Panc1 (cell line): ENCODE measurements around the gene SMARCE1. TPM values are rescaled to one million over a fixed set of nuclear protein-coding genes. Genes with fewer than 3 reads are reported as not detected.
A peak's percentile ranks its signal among the peaks of the same experiment; 100 is the strongest.

Source experiments
- ATAC-seq: fragments of 200-7000 bp; cut with Tn5 transposase; 2 replicates; pipeline ENCODE4 v1.9.1; 2020; ENCODE audit warnings: mild to moderate bottlenecking, moderate library complexity
- Bru-seq: library from RNA; stranded (reverse); fragments of 400-500 nt; gene quantifications from one replicate; lab custom pipeline; 2021; lab: Mats Ljungman, UMichigan
- BruChase-seq, 2 experiments: library from RNA; stranded (reverse); fragments of 400-500 nt; gene quantifications; one replicate each; lab custom pipeline; 2021; lab: Mats Ljungman, UMichigan
- BruUV-seq: library from RNA; stranded (reverse); fragments of 400-500 nt; replicated peaks from 2 replicates; lab custom pipeline; 2021; lab: Mats Ljungman, UMichigan
- CTCF ChIA-PET: fragments of 300-600 bp; sonication (Branson Sonifier 250); formaldehyde crosslinking; loops from one replicate; lab custom pipeline; 2022; ENCODE audit warnings: antibody characterized with exemption; lab: Charles Lee
- POLR2A ChIA-PET: fragments of 300-600 bp; sonication (Branson Sonifier 250); formaldehyde crosslinking; loops from one replicate; lab custom pipeline; 2022; ENCODE audit warnings: antibody characterized with exemption; lab: Charles Lee
- DNase-seq: peaks from one replicate; pipeline ENCODE4 v3.0.0-alpha.2; 2010; ENCODE audit warnings: low read depth, low spot score
- H3K27ac ChIP-seq: 2 replicates; pipeline ENCODE4 v1.5.1; 2011; ENCODE audit warnings: mild to moderate bottlenecking, low read length, inconsistent platforms
- H3K27me3 ChIP-seq: fragments of 200-500 bp; sonication (Bioruptor generic); 2 replicates; pipeline ENCODE4 v1.6.0; 2014; ENCODE audit warnings: low read length, inconsistent platforms; ENCODE audit not compliant: control insufficient read depth, insufficient read depth
- H3K36me3 ChIP-seq: fragments of 200-500 bp; sonication (Bioruptor generic); 2 replicates; pipeline ENCODE4 v1.5.1; 2014; ENCODE audit warnings: inconsistent platforms, mild to moderate bottlenecking, low read length, moderate library complexity; ENCODE audit not compliant: control insufficient read depth, insufficient read depth
- H3K4me1 ChIP-seq: 2 replicates; pipeline ENCODE4 v1.5.1; 2011; ENCODE audit warnings: inconsistent platforms, mild to moderate bottlenecking, low read length, moderate library complexity; ENCODE audit not compliant: control insufficient read depth, insufficient read depth
- H3K4me3 ChIP-seq, 2 experiments: 2 replicates each; pipeline ENCODE4 v1.5.1; 2011 to 2012; ENCODE audit warnings: low read depth in 2 of 2, low read length in 2 of 2, mild to moderate bottlenecking in 2 of 2, inconsistent platforms in 1 of 2, moderate library complexity in 1 of 2
- H3K9me3 ChIP-seq: fragments of 200-500 bp; sonication (Bioruptor generic); 2 replicates; pipeline ENCODE4 v1.5.1; 2014; ENCODE audit warnings: low read depth, mild to moderate bottlenecking, inconsistent platforms, low read length, moderate library complexity; ENCODE audit not compliant: control insufficient read depth, insufficient read depth
- POLR2AphosphoS5 ChIP-seq: IDR thresholded peaks from 2 replicates; pipeline ENCODE4 v1.6.1; 2012; ENCODE audit warnings: mild to moderate bottlenecking, low read depth, low read length, moderate library complexity
- SIN3A ChIP-seq: IDR thresholded peaks from 2 replicates; pipeline ENCODE4 v1.6.1; 2012; ENCODE audit warnings: low read depth, mild to moderate bottlenecking, low read length, moderate library complexity, borderline replicate concordance; ENCODE audit not compliant: insufficient read depth
- TCF7L2 ChIP-seq: IDR thresholded peaks from 2 replicates; pipeline ENCODE4 v1.6.1; 2011; ENCODE audit warnings: mild to moderate bottlenecking, low read depth, low read length, inconsistent platforms
- in situ Hi-C: cut with HindIII; loops from 2 replicates; pipeline ENCODE4 v1.10.0; 2016; ENCODE audit warnings: low sequenced_read_pairs, low pct_unique_long_range_greater_than_20kb
- intact Hi-C: fragments of 100-400 bp; cut with micrococcal nuclease; formaldehyde crosslinking; loops from one replicate; pipeline ENCODE4 v1.10.0; 2022; ENCODE audit not compliant: unreplicated experiment
- long read RNA-seq: library from polyadenylated mRNA; unstranded; transcript quantifications from one replicate; pipeline ENCODE4 v2.0.0, GENCODE V29; 2021; ENCODE audit not compliant: unreplicated experiment
- polyA plus RNA-seq: library from polyadenylated mRNA; unstranded; fragments of >200 nt; gene quantifications from one replicate; pipeline ENCODE4 v1.2.1, GENCODE V29; 2012; ENCODE audit warnings: missing spikeins; ENCODE audit not compliant: insufficient read length
- total RNA-seq: library from RNA; stranded (reverse); gene quantifications from one replicate; pipeline ENCODE4 v1.2.1, GENCODE V29; 2021; ENCODE audit not compliant: unreplicated experiment
- TF ChIP-seq, protein P1 (sequence below): fragments of 450-650 bp; IDR thresholded peaks from 2 replicates; pipeline ENCODE4 v1.5.1; 2017; ENCODE audit warnings: mild to moderate bottlenecking
- TF ChIP-seq, protein P2 (sequence below), 2 experiments: IDR thresholded peaks; 2 replicates each; pipeline ENCODE4 v1.6.1; 2011 to 2012; ENCODE audit warnings: low read depth in 2 of 2, control low read depth in 1 of 2, low read length in 1 of 2, mild to moderate bottlenecking in 1 of 2, moderate library complexity in 1 of 2; ENCODE audit not compliant: insufficient read depth in 1 of 2

SMARCE1 gene
- 129 TPM for total RNA-seq
- 126 TPM for polyA plus RNA-seq
- percentile 96 among the genes with signal in this experiment for Bru-seq, nascent RNA
- percentile 94 among the genes with signal in this experiment for BruChase-seq, experiment 1, labeled RNA remaining after a 2-hour chase
- BruChase-seq, experiment 2, labeled RNA remaining after a 6-hour chase, result percentile 97 among the genes with signal in this experiment
- long read RNA-seq, full-length matches to known transcripts, result 175 of 205 reads
- long read RNA-seq, partial matches to known transcripts, result 26 of 205 reads
- long read RNA-seq, other reads (novel, unspliced or antisense), result 4 of 205 reads

DNA sequence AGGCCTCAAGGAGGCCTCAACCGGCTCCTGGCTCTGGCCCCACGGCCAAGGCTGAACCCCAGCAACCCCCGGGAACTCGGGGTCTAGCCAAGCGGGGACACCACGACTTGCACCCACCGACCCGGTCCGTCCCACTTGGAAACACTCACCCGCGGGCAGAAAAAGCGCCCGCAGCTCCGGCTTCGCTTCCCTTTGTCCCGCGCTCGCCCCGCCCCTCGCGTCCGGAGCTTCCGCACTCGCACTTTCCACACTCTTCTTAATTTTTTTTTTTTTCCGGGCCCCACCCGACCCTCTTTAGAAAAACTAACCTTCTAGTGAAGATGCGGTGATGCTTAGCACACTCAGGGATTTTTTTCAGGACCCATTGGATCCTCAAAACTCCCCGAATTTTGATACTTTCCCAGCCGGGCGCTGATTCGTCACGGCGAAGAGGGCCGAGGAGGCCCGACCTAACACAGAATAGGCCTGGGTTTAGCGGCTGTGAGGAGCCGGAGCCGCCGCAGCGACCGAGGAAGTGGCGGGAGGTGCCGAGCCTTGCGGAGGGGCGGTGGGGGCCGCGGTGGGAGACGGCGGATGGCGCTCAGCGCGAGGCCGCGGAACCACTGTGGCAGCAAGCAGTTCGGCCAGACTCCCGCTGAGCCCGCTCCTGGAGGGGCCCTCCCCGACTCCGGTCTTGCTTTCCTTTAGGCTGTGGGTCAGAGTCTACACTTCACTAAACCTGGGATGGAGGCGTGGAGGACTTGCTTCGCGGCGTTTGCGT lies at the start of gene SMARCE1:
Gene SMARCE1 (minus strand): TSS at position 195 of the 760 bp plus-strand sequence. CDS start 2,016 bp downstream, outside the sequence.
- CTCF ChIA-PET, result no interaction called here
- Histone ChIP-seq H3K27ac (peak within 1 kb of the TSS; percentile 97), H3K36me3 (peaks cover 28% of the 10 kb centered on the region), H3K4me3 (peak within 1 kb of the TSS; percentile 68 to 98), H3K27me3 (no peaks in the 10 kb centered on the region), H3K4me1 (peaks cover 18% of the 10 kb centered on the region), H3K9me3 (no peaks in the 10 kb centered on the region)
- in situ Hi-C loops (no loop called here), intact Hi-C loops (no loop called here)
- ATAC-seq, result peak; percentile 90
- no TSS peak for BruUV-seq
- DNase-seq, result no peak
- POLR2A ChIA-PET, result interaction anchor here (0.6 to 0.7 kb wide), 2 partner anchors 61 to 72 kb away, joined by 3 to 4 read pairs; no protein-coding TSS in a partner anchor
- TF ChIP-seq TCF7L2, result peak; percentile 61
- TF ChIP-seq, protein P1, sequence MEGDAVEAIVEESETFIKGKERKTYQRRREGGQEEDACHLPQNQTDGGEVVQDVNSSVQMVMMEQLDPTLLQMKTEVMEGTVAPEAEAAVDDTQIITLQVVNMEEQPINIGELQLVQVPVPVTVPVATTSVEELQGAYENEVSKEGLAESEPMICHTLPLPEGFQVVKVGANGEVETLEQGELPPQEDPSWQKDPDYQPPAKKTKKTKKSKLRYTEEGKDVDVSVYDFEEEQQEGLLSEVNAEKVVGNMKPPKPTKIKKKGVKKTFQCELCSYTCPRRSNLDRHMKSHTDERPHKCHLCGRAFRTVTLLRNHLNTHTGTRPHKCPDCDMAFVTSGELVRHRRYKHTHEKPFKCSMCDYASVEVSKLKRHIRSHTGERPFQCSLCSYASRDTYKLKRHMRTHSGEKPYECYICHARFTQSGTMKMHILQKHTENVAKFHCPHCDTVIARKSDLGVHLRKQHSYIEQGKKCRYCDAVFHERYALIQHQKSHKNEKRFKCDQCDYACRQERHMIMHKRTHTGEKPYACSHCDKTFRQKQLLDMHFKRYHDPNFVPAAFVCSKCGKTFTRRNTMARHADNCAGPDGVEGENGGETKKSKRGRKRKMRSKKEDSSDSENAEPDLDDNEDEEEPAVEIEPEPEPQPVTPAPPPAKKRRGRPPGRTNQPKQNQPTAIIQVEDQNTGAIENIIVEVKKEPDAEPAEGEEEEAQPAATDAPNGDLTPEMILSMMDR, result no peak
- TF ChIP-seq SIN3A, result 0 out of 2 replicates have a peak, but pooled peaks have one; percentile 74
- TF ChIP-seq, protein P2, sequence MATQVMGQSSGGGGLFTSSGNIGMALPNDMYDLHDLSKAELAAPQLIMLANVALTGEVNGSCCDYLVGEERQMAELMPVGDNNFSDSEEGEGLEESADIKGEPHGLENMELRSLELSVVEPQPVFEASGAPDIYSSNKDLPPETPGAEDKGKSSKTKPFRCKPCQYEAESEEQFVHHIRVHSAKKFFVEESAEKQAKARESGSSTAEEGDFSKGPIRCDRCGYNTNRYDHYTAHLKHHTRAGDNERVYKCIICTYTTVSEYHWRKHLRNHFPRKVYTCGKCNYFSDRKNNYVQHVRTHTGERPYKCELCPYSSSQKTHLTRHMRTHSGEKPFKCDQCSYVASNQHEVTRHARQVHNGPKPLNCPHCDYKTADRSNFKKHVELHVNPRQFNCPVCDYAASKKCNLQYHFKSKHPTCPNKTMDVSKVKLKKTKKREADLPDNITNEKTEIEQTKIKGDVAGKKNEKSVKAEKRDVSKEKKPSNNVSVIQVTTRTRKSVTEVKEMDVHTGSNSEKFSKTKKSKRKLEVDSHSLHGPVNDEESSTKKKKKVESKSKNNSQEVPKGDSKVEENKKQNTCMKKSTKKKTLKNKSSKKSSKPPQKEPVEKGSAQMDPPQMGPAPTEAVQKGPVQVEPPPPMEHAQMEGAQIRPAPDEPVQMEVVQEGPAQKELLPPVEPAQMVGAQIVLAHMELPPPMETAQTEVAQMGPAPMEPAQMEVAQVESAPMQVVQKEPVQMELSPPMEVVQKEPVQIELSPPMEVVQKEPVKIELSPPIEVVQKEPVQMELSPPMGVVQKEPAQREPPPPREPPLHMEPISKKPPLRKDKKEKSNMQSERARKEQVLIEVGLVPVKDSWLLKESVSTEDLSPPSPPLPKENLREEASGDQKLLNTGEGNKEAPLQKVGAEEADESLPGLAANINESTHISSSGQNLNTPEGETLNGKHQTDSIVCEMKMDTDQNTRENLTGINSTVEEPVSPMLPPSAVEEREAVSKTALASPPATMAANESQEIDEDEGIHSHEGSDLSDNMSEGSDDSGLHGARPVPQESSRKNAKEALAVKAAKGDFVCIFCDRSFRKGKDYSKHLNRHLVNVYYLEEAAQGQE (IDR thresholded peaks at IDR 0.05; ENCODE audit: insufficient read depth in 1 of 2, low read depth in 2 of 2, low read length in 1 of 2), result no peak
- peak; percentile 19; the same call in 1 of the 2 replicates for TF ChIP-seq POLR2AphosphoS5

DNA sequence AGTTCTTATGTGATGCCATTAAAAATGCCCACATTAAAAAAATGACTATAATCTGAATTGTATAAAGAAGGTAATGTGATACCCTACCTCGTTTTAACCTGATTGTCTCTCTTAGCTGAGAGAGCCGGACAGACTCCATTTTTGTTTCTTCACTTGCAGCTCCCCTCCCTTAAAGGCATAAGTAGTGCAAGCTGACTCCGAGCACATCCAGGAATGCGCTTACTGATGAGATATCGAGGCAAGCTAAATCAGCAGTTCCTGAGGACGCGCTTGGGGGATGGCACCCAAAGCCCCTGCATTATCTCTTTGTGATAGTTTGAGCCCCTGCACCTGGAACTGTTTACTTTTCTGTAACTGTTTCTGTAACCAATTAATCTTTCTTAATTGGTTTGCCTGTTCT lies 49.7 kb upstream of the SMARCE1 start:
- Histone ChIP-seq H3K4me3 (no peak overlapping the region), H3K4me1 (no peaks in the 10 kb centered on the region), H3K9me3 (no peaks in the 10 kb centered on the region), H3K27me3 (peaks cover 7% of the 10 kb centered on the region; the same call in 1 of the 2 replicates), H3K36me3 (no peaks in the 10 kb centered on the region), H3K27ac (no peak overlapping the region)
- ChIA-PET POLR2A (no interaction called here), CTCF (no interaction called here)
- TF ChIP-seq, protein P1, result no peak
- TF ChIP-seq, protein P2 (IDR thresholded peaks at IDR 0.05; ENCODE audit: insufficient read depth in 1 of 2, low read depth in 2 of 2, low read length in 1 of 2), result no peak
- no peak for TF ChIP-seq POLR2AphosphoS5
- no peak for TF ChIP-seq SIN3A
- no peak for TF ChIP-seq TCF7L2
- BruUV-seq, result no TSS peak
- DNase-seq (no peak), ATAC-seq (no peak)
- intact Hi-C loops, result no loop called here
- in situ Hi-C loops, result no loop called here
